Measurements from ENCODE around the gene KLK13. TPM values are rescaled to one million over a fixed set of nuclear protein-coding genes. Genes with fewer than 3 reads are reported as not detected.

Gene KLK13
- polyA plus RNA-seq, 3 donors = not detected

DNA sequence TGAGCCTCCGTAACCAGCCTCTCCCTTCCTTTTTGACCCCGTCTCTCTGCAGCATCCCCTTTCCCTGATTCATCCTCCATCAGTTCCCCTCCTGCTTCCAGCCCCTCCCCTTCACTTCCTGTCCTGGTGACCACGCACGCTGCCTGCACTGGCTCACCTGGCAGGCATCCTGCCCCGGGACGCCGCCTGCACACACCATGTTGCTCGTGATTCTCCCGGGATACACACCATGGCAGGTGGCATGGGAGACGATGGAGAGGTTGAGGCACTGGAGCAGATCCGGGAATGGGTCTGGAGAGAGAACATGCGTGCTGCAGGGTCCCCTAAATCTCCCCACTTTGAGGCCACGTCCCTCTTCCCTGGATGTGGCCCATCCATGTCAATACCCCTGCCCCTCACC lies 34.3 kb downstream of the KLK13 start:
- 78% methylated on average over 10 of the region's 13 CpGs for WGBS (ENCODE audit: insufficient coverage)
- Histone ChIP-seq H3K4me1 (ENCODE audit: control insufficient read depth in 1 of 2, insufficient read depth in 2 of 2, low read length in 2 of 2) (no peaks in the 10 kb centered on the region), H3K9me3 (replicated peaks in 1 of 2; ENCODE audit: control insufficient read depth in 1 of 2, insufficient read depth in 1 of 2, low read length in 2 of 2) (no peaks in the 10 kb centered on the region), H4K20me1 (ENCODE audit: insufficient read depth, low read length) (no peaks in the 10 kb centered on the region), H3K36me3 (replicated peaks in 1 of 2; ENCODE audit: control insufficient read depth in 1 of 2, insufficient read depth in 2 of 2, low read length in 2 of 2) (no peaks in the 10 kb centered on the region), H3K4me2 (replicated peaks; ENCODE audit: extremely low read depth, low read length, poor library complexity, severe bottlenecking) (no peak overlapping the region), H2AFZ (ENCODE audit: insufficient read depth, low read depth, low read length, poor library complexity, severe bottlenecking) (no peak overlapping the region), H3K27ac (ENCODE audit: low read depth in 1 of 2, low read length in 2 of 2) (no peak overlapping the region), H3K79me2 (ENCODE audit: insufficient read depth, low read length) (no peaks in the 10 kb centered on the region), H3K9ac (ENCODE audit: insufficient read depth, low read length, poor library complexity, severe bottlenecking) (no peak overlapping the region), H3K27me3 (ENCODE audit: control insufficient read depth in 2 of 2, insufficient read depth in 2 of 2, low read length in 2 of 2) (no peaks in the 10 kb centered on the region), H3K4me3 (replicated peaks in 1 of 3; ENCODE audit: low read depth in 2 of 3, low read length in 3 of 3) (no peak overlapping the region)
- no peak overlapping the region for H3K4me3 Mint-ChIP-seq
- no peaks in the 10 kb centered on the region for H3K4me1 Mint-ChIP-seq
- H3K36me3 Mint-ChIP-seq = no peaks in the 10 kb centered on the region
- H3K9me3 Mint-ChIP-seq = peaks cover 0 to 5% (median 0%) of the 10 kb centered on the region in 7 donors
- peaks cover 16 to 28% (median 21%) of the 10 kb centered on the region in 3 donors for H3K27me3 Mint-ChIP-seq (ENCODE audit: low read depth in 3 of 3)
- DNase-seq = no peak
- TF ChIP-seq CTCF (IDR thresholded peaks at IDR 0.05) = no peak
- H3K27ac Mint-ChIP-seq = peak overlapping the region in 1 of 7 donors; percentile 12
- intact Hi-C loops (cut with micrococcal nuclease) = no loop called here

DNA sequence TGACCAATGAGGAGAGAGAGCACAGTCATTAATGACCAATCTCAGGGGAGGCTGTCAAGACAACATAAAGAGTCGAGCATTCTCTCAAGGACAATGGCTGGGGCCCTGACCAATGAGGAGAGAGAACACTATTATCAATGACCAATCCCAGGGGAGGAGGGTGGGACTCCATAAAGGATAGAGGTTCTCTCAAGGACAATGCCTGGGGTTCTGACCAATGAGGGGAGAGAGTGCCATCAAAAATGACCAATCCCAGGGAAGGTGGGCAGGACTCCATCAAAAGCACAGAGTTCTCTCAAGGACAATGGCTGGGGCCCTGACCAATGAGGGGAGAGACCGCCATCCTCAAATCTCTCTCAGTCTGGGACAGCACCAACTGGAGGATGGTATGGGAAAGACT lies 35.2 kb downstream of the KLK13 start:
- intact Hi-C loops (cut with micrococcal nuclease) = no loop called here
- no peak overlapping the region for H3K27ac ChIP-seq (ENCODE audit: low read depth in 1 of 2, low read length in 2 of 2)
- no peaks in the 10 kb centered on the region for H3K4me1 ChIP-seq (ENCODE audit: control insufficient read depth in 1 of 2, insufficient read depth in 2 of 2, low read length in 2 of 2)
- H3K36me3 ChIP-seq (replicated peaks in 1 of 2; ENCODE audit: control insufficient read depth in 1 of 2, insufficient read depth in 2 of 2, low read length in 2 of 2) = no peaks in the 10 kb centered on the region
- 100% methylated on average over 1 of the region's 2 CpGs for WGBS (ENCODE audit: insufficient coverage)
- Mint-ChIP-seq H3K4me1 (no peaks in the 10 kb centered on the region), H3K9me3 (peaks cover 0 to 5% (median 0%) of the 10 kb centered on the region in 7 donors), H3K4me3 (no peak overlapping the region), H3K27ac (peak overlapping the region in 1 of 7 donors; percentile 42), H3K36me3 (no peaks in the 10 kb centered on the region), H3K27me3 (ENCODE audit: low read depth in 3 of 3) (peaks cover 17 to 30% (median 20%) of the 10 kb centered on the region in 3 donors)
- no peak overlapping the region for H3K4me2 ChIP-seq (replicated peaks; ENCODE audit: extremely low read depth, low read length, poor library complexity, severe bottlenecking)
- no peaks in the 10 kb centered on the region for H3K79me2 ChIP-seq (ENCODE audit: insufficient read depth, low read length)
- H3K9ac ChIP-seq (ENCODE audit: insufficient read depth, low read length, poor library complexity, severe bottlenecking) = no peak overlapping the region
- TF ChIP-seq CTCF (IDR thresholded peaks at IDR 0.05) = no peak
- H3K4me3 ChIP-seq (replicated peaks in 1 of 3; ENCODE audit: low read depth in 2 of 3, low read length in 3 of 3) = no peak overlapping the region
- peaks cover 0 to 3% of the 10 kb centered on the region in 2 donors for H3K27me3 ChIP-seq (ENCODE audit: control insufficient read depth in 2 of 2, insufficient read depth in 2 of 2, low read length in 2 of 2)
- no peaks in the 10 kb centered on the region for H4K20me1 ChIP-seq (ENCODE audit: insufficient read depth, low read length)
- no peak overlapping the region for H2AFZ ChIP-seq (ENCODE audit: insufficient read depth, low read depth, low read length, poor library complexity, severe bottlenecking)
- H3K9me3 ChIP-seq (replicated peaks in 1 of 2; ENCODE audit: control insufficient read depth in 1 of 2, insufficient read depth in 1 of 2, low read length in 2 of 2) = no peaks in the 10 kb centered on the region
- no peak for DNase-seq
